ENCODE measurements around the gene TREH.
A peak's percentile ranks its signal among the peaks of the same experiment; 100 is the strongest.

Gene TREH

DNA sequence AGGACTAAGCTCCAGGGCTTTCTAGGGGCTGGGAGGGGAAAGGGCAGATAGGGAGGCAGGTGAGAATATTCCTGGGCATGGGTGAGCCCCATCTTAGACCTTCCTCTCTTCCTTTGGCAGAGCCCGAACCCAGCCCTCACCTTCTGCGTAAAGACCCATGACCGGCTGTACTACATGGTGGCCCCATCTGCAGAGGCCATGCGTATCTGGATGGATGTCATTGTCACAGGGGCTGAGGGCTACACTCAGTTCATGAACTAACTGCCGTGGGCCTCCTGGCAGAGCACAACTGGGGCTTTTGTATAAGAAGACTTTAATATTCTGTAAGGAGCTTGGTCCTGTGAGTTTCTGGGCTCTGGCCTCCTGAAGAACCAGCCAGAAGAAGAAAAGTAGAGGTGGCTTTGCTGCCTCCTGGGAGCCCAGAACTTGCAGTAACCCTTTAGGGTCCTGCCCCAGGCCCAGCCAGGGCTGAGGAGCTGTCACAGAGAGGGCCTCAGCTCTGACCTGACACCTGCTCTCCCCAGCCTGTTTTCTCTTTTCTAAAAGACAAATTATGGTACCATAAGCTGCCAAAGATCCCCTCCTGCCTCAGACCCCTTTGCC is 22.8 kb downstream of the TREH start:
- ChIA-PET POLR2A (ENCODE audit: low non-redundant PET) (no interaction called here), CTCF (interaction anchor here (0.5 to 1.3 kb wide), 3 partner anchors 10 to 21 kb away, joined by 3 to 4 read pairs (median 3); no protein-coding TSS in a partner anchor)
- H3K27ac ChIP-seq, result peak overlapping the region; percentile 82
- DNase-seq (ENCODE audit: low spot score), result no peak
- TF ChIP-seq, protein P1, sequence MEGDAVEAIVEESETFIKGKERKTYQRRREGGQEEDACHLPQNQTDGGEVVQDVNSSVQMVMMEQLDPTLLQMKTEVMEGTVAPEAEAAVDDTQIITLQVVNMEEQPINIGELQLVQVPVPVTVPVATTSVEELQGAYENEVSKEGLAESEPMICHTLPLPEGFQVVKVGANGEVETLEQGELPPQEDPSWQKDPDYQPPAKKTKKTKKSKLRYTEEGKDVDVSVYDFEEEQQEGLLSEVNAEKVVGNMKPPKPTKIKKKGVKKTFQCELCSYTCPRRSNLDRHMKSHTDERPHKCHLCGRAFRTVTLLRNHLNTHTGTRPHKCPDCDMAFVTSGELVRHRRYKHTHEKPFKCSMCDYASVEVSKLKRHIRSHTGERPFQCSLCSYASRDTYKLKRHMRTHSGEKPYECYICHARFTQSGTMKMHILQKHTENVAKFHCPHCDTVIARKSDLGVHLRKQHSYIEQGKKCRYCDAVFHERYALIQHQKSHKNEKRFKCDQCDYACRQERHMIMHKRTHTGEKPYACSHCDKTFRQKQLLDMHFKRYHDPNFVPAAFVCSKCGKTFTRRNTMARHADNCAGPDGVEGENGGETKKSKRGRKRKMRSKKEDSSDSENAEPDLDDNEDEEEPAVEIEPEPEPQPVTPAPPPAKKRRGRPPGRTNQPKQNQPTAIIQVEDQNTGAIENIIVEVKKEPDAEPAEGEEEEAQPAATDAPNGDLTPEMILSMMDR (conservative IDR thresholded peaks at IDR 0.05; ENCODE audit: low read depth), result no peak

DNA sequence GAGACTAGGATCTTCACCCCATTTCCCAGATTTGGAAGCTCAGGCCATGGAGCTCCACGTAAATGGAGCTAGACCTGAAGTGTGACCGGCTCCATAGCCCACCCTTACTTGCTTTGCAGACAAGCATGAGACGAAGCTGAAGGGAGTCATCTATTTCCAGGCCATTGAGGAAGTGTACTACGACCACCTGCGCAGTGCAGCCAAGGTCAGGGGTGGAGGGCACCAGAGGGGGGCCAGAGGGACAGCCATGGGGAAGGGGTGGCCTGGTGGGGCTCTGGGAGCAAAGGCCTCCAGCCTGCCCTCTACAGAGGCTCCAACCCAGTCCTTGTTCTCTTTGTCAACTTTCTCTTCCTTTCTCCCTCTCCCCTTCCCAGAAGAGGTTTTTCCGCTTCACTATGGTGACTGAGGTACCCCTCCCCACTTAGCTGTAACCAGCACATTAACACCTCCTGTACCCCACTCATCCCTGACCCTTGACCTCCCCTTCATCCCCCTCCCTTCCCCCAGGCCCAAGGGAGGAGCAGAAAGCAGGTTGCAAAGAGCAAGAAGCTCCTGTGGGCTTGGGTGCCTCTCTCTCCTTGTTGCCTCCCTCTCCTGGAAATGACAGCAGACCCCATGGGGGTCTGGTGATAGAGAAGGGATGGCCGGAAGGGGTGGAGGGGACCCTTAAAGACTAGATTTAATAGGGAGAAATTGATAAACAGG is 23.8 kb downstream of the TREH start:
- ChIA-PET POLR2A (ENCODE audit: low non-redundant PET) (interaction anchor here (0.5 kb wide), 1 partner anchor 37 kb away, joined by 6 read pairs; no protein-coding TSS in a partner anchor), CTCF (interaction anchor here (0.9 kb wide), 1 partner anchor 301 kb away, joined by 7 read pairs; the partner anchor contains the start of gene UPK2)
- no peak for DNase-seq (ENCODE audit: low spot score)
- TF ChIP-seq, protein P1 (conservative IDR thresholded peaks at IDR 0.05; ENCODE audit: low read depth), result no peak
- peak overlapping the region; percentile 82 for H3K27ac ChIP-seq

DNA sequence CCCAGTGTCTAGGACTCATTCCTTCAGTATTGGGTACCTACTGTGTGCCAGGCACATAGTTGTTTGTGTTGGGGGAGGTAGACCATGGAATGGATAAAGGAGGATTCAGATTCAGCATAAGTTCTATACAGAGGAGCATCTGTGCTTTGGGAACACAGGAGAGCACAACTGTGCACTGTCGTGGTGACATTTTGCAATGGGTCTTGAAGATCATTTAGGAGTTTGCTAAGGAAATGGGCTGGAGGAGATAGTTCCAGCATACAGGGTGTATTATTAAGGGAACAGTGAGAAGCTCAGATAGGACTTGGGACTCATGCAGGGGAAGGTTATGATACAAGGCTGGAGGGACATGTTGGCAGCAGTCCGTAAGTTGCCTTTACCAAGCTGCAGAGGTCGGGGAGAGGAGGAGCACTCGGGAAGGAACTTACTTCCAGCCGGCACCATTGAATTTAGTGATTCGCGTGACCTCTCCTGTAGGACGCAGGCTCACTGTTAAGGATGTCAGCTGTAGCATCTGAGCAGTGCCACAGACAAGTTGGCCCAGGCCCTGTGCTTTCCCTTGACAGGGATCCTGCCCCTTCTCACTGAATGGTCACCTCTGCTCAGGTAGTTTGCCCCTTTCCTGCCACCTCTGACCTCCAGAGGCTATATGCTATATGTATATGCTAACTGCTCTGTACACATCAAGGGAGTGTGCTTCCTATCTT is 25.6 kb downstream of the TREH start:
- ChIA-PET POLR2A (ENCODE audit: low non-redundant PET) (no interaction called here), CTCF (interaction anchor here (0.6 kb wide), 1 partner anchor 112 kb away, joined by 5 read pairs; no protein-coding TSS in a partner anchor)
- TF ChIP-seq, protein P1 (conservative IDR thresholded peaks at IDR 0.05; ENCODE audit: low read depth), result no peak
- no peak for DNase-seq (ENCODE audit: low spot score)
- H3K27ac ChIP-seq, result peak overlapping the region; percentile 48

DNA sequence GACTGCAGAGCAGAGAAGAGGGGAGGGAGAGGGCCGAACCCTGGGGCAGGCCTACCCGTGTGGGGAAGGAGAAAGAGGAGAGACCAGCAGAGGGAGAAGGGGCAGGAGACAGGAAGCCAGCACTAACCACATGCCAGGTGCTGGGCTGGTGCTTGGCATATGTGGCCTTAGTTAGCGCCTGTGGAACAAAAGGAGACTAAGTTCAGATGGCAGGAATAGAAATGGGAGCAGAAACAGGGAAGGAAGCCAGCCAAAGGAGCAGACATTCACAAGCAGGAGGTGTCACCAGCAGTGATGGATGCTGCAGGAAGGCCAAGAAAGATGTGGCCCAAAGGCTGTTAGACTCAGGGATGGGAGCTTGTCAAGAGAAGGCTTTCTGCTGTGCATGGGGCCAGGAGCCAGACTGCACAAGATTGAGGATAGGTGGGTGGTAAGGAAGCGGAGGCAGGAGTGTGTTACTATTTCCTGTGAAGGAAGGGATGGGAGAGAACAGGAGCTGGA is 26.7 kb downstream of the TREH start:
- POLR2A ChIA-PET (ENCODE audit: low non-redundant PET), result no interaction called here
- CTCF ChIA-PET, result no interaction called here
- no peak for DNase-seq (ENCODE audit: low spot score)
- TF ChIP-seq, protein P1 (conservative IDR thresholded peaks at IDR 0.05; ENCODE audit: low read depth), result no peak
- H3K27ac ChIP-seq, result peak overlapping the region; percentile 49

GRCh38 chr11:118651820-118652219 is 27.6 kb downstream of the TREH start:
- peak overlapping the region; percentile 49 for H3K27ac ChIP-seq
- ChIA-PET POLR2A (ENCODE audit: low non-redundant PET) (interaction anchor here (0.6 kb wide), 1 partner anchor 12 kb away, joined by 6 read pairs; no protein-coding TSS in a partner anchor), CTCF (interaction anchor here (1.2 kb wide), 1 partner anchor 139 kb away, joined by 3 read pairs; the partner anchor contains the start of gene DDX6)
- no peak for DNase-seq (ENCODE audit: low spot score)
- TF ChIP-seq, protein P1 (conservative IDR thresholded peaks at IDR 0.05; ENCODE audit: low read depth), result no peak

DNA sequence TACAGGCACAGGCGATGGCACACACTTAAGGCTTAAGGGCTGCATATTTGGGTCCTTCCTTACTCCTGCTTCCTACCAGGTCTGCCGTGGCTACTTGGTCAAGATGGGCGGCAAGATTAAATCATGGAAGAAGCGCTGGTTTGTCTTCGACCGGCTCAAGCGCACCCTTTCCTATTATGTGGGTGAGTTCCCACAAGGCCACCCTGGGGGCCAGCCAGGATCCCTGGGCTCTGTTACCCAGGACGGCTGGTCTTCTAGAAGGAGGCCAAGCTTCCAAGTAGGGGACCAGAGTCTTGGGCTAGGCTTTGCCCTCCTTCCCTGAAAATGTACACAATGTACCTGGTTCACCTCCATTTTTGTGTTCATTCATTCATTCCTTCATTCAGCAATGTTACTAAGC is 29.1 kb downstream of the TREH start:
- POLR2A ChIA-PET (ENCODE audit: low non-redundant PET), result no interaction called here
- CTCF ChIA-PET, result interaction anchor here (1.2 kb wide), 1 partner anchor 141 kb away, joined by 3 read pairs; the partner anchor contains the start of gene DDX6
- TF ChIP-seq, protein P1 (conservative IDR thresholded peaks at IDR 0.05; ENCODE audit: low read depth), result no peak
- DNase-seq (ENCODE audit: low spot score), result no peak
- H3K27ac ChIP-seq, result peak overlapping the region; percentile 25

Data from RWPE1 (cell line).